B cell (primary cell): ENCODE data around the gene TAF4. TPM values are rescaled to one million over a fixed set of nuclear protein-coding genes. Genes with fewer than 3 reads are reported as not detected.

Experiments used
- ATAC-seq: fragments of 200-7000 bp; cut with Tn5 transposase; one replicate; pipeline ENCODE4 v1.10.0; 2021; ENCODE audit warnings: low read depth, mild to moderate bottlenecking, moderate number of reproducible peaks, moderate library complexity
- CTCF ChIA-PET: fragments of 350-600 bp; sonication (Branson Sonifier 250); formaldehyde crosslinking; loops from one replicate; lab custom pipeline; 2021; ENCODE audit warnings: antibody characterized with exemption, inconsistent platforms; lab: Charles Lee
- POLR2A ChIA-PET: fragments of 350-600 bp; sonication (Branson Sonifier 250); formaldehyde crosslinking; loops from one replicate; lab custom pipeline; 2021; ENCODE audit warnings: antibody characterized with exemption; lab: Charles Lee
- DNase-seq: peaks from one replicate; pipeline ENCODE4 v3.0.0; 2013
- H2AFZ ChIP-seq: 2 replicates; pipeline ENCODE4 v1.6.1; 2012; ENCODE audit warnings: mild to moderate bottlenecking, low read depth, low read length; ENCODE audit not compliant: insufficient read depth, poor library complexity, severe bottlenecking
- H3K27ac ChIP-seq, 2 donors: 1 replicate in 1 of 2; 2 replicates in 1 of 2; pipeline ENCODE4 v1.5.1; 2012 to 2013; ENCODE audit warnings: low read length in 2 of 2, mild to moderate bottlenecking in 2 of 2, moderate library complexity in 1 of 2
- H3K27me3 ChIP-seq, 4 experiments: fragments of 200-600 bp in 1 of 4; sonication (generic) in 1 of 4; replicated peaks in 1 of 4; 1 replicate in 2 of 4; 2 replicates in 2 of 4; pipeline versions ENCODE4 v1.6.1 to v1.7.0; 2013 to 2016; ENCODE audit warnings: low read length in 3 of 4, mild to moderate bottlenecking in 2 of 4, mixed read lengths in 1 of 4, moderate library complexity in 1 of 4; ENCODE audit not compliant: insufficient read depth in 4 of 4, control insufficient read depth in 3 of 4; ENCODE audit errors: control extremely low read depth in 1 of 4
- H3K36me3 ChIP-seq, 2 experiments: replicated peaks in 1 of 2; 1 replicate in 1 of 2; 2 replicates in 1 of 2; pipeline versions ENCODE4 v1.6.1 to v1.7.1; 2013; ENCODE audit warnings: low read length in 1 of 2; ENCODE audit not compliant: insufficient read depth in 2 of 2, control insufficient read depth in 1 of 2; ENCODE audit errors: control extremely low read depth in 1 of 2, extremely low read depth in 1 of 2
- H3K4me1 ChIP-seq, 2 donors: fragments of 200-600 bp in 1 of 2; sonication (generic) in 1 of 2; 1 replicate in 1 of 2; 2 replicates in 1 of 2; pipeline versions ENCODE4 v1.5.1 to v1.6.1; 2013 to 2017; ENCODE audit warnings: low read length in 2 of 2; ENCODE audit not compliant: control insufficient read depth in 2 of 2, insufficient read depth in 2 of 2
- H3K4me2 ChIP-seq: replicated peaks from 2 replicates; pipeline ENCODE3; 2012; ENCODE audit warnings: mild to moderate bottlenecking, low read depth, low read length; ENCODE audit not compliant: poor library complexity, severe bottlenecking
- H3K4me3 ChIP-seq, 5 experiments: fragments of 200-600 bp in 1 of 5; sonication (generic) in 1 of 5; 1 replicate in 3 of 5; 2 replicates in 2 of 5; pipeline versions ENCODE4 v1.5.1 to v1.7.0; 2011 to 2016; ENCODE audit warnings: low read length in 4 of 5, mild to moderate bottlenecking in 4 of 5, low read depth in 2 of 5, control low read depth in 1 of 5, moderate library complexity in 1 of 5; ENCODE audit not compliant: insufficient read depth in 1 of 5; ENCODE audit errors: control extremely low read depth in 1 of 5, extremely low read depth in 1 of 5
- H3K79me2 ChIP-seq: fragments of 200-600 bp; sonication (generic); one replicate; pipeline ENCODE4 v1.6.0; 2016; ENCODE audit warnings: low read length; ENCODE audit not compliant: control insufficient read depth, insufficient read depth
- H3K9ac ChIP-seq: fragments of 200-600 bp; sonication (generic); 2 replicates; pipeline ENCODE4 v1.6.1; 2017; ENCODE audit warnings: mild to moderate bottlenecking, low read length, moderate library complexity
- H3K9me3 ChIP-seq, 3 donors: one replicate each; pipeline versions ENCODE4 v1.6.1 to v1.7.1; 2013; ENCODE audit warnings: low read length in 2 of 3; ENCODE audit not compliant: control insufficient read depth in 2 of 3, insufficient read depth in 1 of 3; ENCODE audit errors: control extremely low read depth in 1 of 3
- H4K20me1 ChIP-seq: 2 replicates; pipeline ENCODE4 v1.6.0; 2012; ENCODE audit warnings: mild to moderate bottlenecking, low read length; ENCODE audit not compliant: insufficient read depth, control insufficient read depth, poor library complexity, severe bottlenecking
- H3K27ac Mint-ChIP-seq: one replicate; pipeline ENCODE4 v1.8.0; 2021; ENCODE audit warnings: mixed read lengths
- H3K27me3 Mint-ChIP-seq: one replicate; pipeline ENCODE4 v1.8.0; 2021; ENCODE audit warnings: mixed read lengths
- H3K4me1 Mint-ChIP-seq: one replicate; pipeline ENCODE4 v1.8.0; 2021; ENCODE audit warnings: mixed read lengths
- H3K4me3 Mint-ChIP-seq: one replicate; pipeline ENCODE4 v1.8.0; 2021; ENCODE audit warnings: mixed read lengths
- H3K9me3 Mint-ChIP-seq: one replicate; pipeline ENCODE4 v1.8.0; 2022; ENCODE audit warnings: mixed read lengths; ENCODE audit not compliant: insufficient read depth
- CTCF ChIP-seq: fragments of 200-600 bp; IDR thresholded peaks from one replicate; pipeline ENCODE4 v1.8.0; 2022; ENCODE audit warnings: antibody characterized with exemption, mild to moderate bottlenecking
- EZH2 ChIP-seq: IDR thresholded peaks from 2 replicates; pipeline ENCODE4 v1.6.1; 2012; ENCODE audit warnings: borderline replicate concordance, low read depth, mild to moderate bottlenecking, moderate library complexity, low read length; ENCODE audit not compliant: insufficient read depth, poor library complexity, severe bottlenecking
- WGBS: methylation state at CpG from one replicate; pipeline ENCODE4 v1.1.5; 2013; ENCODE audit warnings: missing lambda C conversion rate; ENCODE audit not compliant: insufficient coverage; 5-methylcytosine and 5-hydroxymethylcytosine counted together
- intact Hi-C: fragments of 100-400 bp; cut with micrococcal nuclease; formaldehyde crosslinking; loops from one replicate; pipeline ENCODE4 v1.10.0; 2022
- polyA plus RNA-seq: library from polyadenylated mRNA; depleted of rRNA; stranded (reverse); fragments of >200 nt; gene quantifications from 2 replicates; pipeline ENCODE4 v1.2.3, GENCODE V29; 2012
- total RNA-seq, 2 donors: library from RNA; stranded (reverse); fragments of 120-200 nt in 1 of 2; gene quantifications; 1 replicate in 1 of 2; 2 replicates in 1 of 2; pipeline versions ENCODE4 v1.2.3 to v1.2.4, GENCODE V29; 2013 to 2022

TAF4 gene
- total and polyA plus RNA-seq, 2 donors (not counting 1 experiment from before 2014, with no cell fraction given) = 13.9 to 39.5 TPM

GRCh38 chr20:62006482-62006881, 59.2 kb downstream of the TAF4 start:
- no peak overlapping the region for H3K27ac Mint-ChIP-seq
- Histone ChIP-seq H3K4me3 (no peak overlapping the region), H3K4me1 (peaks cover 0 to 3% of the 10 kb centered on the region in 2 donors), H3K9me3 (no peaks in the 10 kb centered on the region), H3K79me2 (peaks cover 14% of the 10 kb centered on the region), H3K27ac (no peak overlapping the region), H4K20me1 (peaks cover 4% of the 10 kb centered on the region), H3K9ac (no peak overlapping the region), H3K27me3 (no peaks in the 10 kb centered on the region), H2AFZ (no peak overlapping the region), H3K36me3 (peaks cover 2 to 76% of the 10 kb centered on the region in 2 experiments), H3K4me2 (no peak overlapping the region)
- 95% methylated on average over 28 of the region's 28 CpGs for WGBS
- H3K4me1 Mint-ChIP-seq = peaks cover 5% of the 10 kb centered on the region
- H3K9me3 Mint-ChIP-seq = no peaks in the 10 kb centered on the region
- DNase-seq (no peak), ATAC-seq (no peak)
- no peak overlapping the region for H3K4me3 Mint-ChIP-seq
- CTCF ChIA-PET = no interaction called here
- POLR2A ChIA-PET = no interaction called here
- no peaks in the 10 kb centered on the region for H3K27me3 Mint-ChIP-seq
- intact Hi-C loops = no loop called here
- TF ChIP-seq EZH2 (no peak), CTCF (no peak)

DNA sequence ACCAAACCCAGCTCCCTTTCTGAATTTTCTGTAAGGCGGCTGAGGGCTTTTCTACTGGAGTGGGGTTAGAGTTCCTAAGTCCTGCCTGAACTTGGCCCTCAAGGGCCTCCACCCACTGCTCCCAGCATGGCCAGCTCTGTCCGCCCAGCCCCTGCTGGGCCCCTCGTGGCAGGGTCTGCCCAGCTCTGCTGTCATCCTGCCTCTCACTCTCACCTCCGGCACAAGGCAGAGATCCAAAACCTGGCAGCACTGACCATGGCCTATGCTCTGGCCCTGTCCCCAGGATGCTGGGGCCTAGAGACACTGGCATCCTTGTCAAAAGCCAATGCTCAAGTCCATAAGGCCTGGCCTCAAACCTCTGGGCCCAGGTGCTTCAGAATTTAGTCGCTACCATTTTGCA, 61.1 kb downstream of the TAF4 start:
- Histone ChIP-seq H3K4me1 (no peaks in the 10 kb centered on the region), H2AFZ (no peak overlapping the region), H3K27ac (no peak overlapping the region), H3K9ac (no peak overlapping the region), H3K9me3 (no peaks in the 10 kb centered on the region), H4K20me1 (no peaks in the 10 kb centered on the region), H3K79me2 (peaks cover 12% of the 10 kb centered on the region), H3K4me3 (no peak overlapping the region), H3K27me3 (no peaks in the 10 kb centered on the region), H3K36me3 (peaks cover 2 to 86% of the 10 kb centered on the region in 2 experiments), H3K4me2 (no peak overlapping the region)
- no peak overlapping the region for H3K27ac Mint-ChIP-seq
- DNase-seq (no peak), ATAC-seq (no peak)
- WGBS = 99% methylated on average over 5 of the region's 5 CpGs
- H3K4me1 Mint-ChIP-seq = no peaks in the 10 kb centered on the region
- intact Hi-C loops = no loop called here
- H3K4me3 Mint-ChIP-seq = no peak overlapping the region
- TF ChIP-seq CTCF = no peak
- no peak for TF ChIP-seq EZH2
- H3K27me3 Mint-ChIP-seq = no peaks in the 10 kb centered on the region
- no peaks in the 10 kb centered on the region for H3K9me3 Mint-ChIP-seq
- ChIA-PET CTCF (interaction anchor here (0.7 to 1.0 kb wide), 3 partner anchors 9 to 131 kb away, joined by 3 to 4 read pairs (median 3); no protein-coding TSS in a partner anchor), POLR2A (no interaction called here)
